IPS DF 6.9 (cell line): Measurements from ENCODE around the gene C1orf21.

Source experiments
- DNase-seq: peaks from one replicate; pipeline ENCODE4 v3.0.0-alpha.2; 2013; ENCODE audit warnings: low read depth, low spot score
- H3K27ac ChIP-seq: one replicate; pipeline ENCODE4 v1.5.1; 2013; ENCODE audit warnings: low read length, control low read depth
- H3K27me3 ChIP-seq: 2 replicates; pipeline ENCODE4 v1.6.1; 2013; ENCODE audit warnings: mild to moderate bottlenecking, low read length; ENCODE audit not compliant: control insufficient read depth, insufficient read depth
- H3K36me3 ChIP-seq: 2 replicates; pipeline ENCODE4 v1.6.1; 2013; ENCODE audit warnings: low read length; ENCODE audit not compliant: control insufficient read depth, insufficient read depth
- H3K4me1 ChIP-seq: 2 replicates; pipeline ENCODE4 v1.6.1; 2013; ENCODE audit warnings: low read length; ENCODE audit not compliant: control insufficient read depth, insufficient read depth
- H3K4me3 ChIP-seq: 2 replicates; pipeline ENCODE4 v1.5.1; 2013; ENCODE audit warnings: mild to moderate bottlenecking, low read length
- H3K9me3 ChIP-seq: 2 replicates; pipeline ENCODE4 v1.6.1; 2013; ENCODE audit warnings: low read length, inconsistent platforms; ENCODE audit not compliant: control insufficient read depth, insufficient read depth
- WGBS: extraction: QIAGEN DNeasy Blood & Tissue Kit; methylation state at CpG from one replicate; pipeline ENCODE4 v1.1.7; 2013; ENCODE audit warnings: mixed read lengths, missing lambda C conversion rate; ENCODE audit not compliant: insufficient read length, insufficient coverage; 5-methylcytosine and 5-hydroxymethylcytosine counted together

C1orf21 gene

DNA sequence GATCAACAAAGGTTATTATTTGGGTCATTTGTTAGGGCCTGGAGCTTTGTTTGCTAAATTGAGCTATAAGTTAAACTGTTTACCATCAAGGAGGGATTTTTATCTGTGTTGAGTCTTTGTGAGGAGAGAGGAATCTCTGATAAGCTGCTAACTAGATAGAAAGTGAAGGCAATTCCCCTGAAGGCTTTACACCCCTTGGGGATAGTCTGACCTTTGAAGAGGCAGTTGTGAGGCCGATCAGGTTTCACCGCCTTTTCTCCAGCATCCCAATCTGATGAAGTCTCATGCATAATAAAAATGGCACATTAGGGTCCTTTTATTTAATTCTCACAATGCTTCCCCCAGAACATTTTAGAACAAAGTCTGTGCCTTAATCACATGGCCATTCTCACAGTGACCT, 21.8 kb downstream of the C1orf21 start:
- no peak for DNase-seq
- no peaks in the 10 kb centered on the region for H3K27me3 ChIP-seq
- H3K27ac ChIP-seq: no peak overlapping the region
- WGBS: no CpG with 5 or more reads among the region's 2 CpGs
- no peak overlapping the region for H3K4me3 ChIP-seq
- H3K36me3 ChIP-seq: no peaks in the 10 kb centered on the region
- no peaks in the 10 kb centered on the region for H3K9me3 ChIP-seq
- H3K4me1 ChIP-seq: 0 out of 2 replicates have a peak, but pooled peaks cover 1% of the 10 kb centered on the region

- DNase-seq: no peak
- no CpG with 5 or more reads among the region's 3 CpGs for WGBS
- H3K4me3 ChIP-seq: no peak overlapping the region
Measured at GRCh38 chr1:184409011-184409410, 22.2 kb downstream of the C1orf21 start.

GRCh38 chr1:184412472-184412871, 25.6 kb downstream of the C1orf21 start:
- no peaks in the 10 kb centered on the region for H3K9me3 ChIP-seq
- no peak overlapping the region for H3K27ac ChIP-seq
- peaks cover 1% of the 10 kb centered on the region; the same call in 1 of the 2 replicates for H3K4me1 ChIP-seq
- no peaks in the 10 kb centered on the region for H3K36me3 ChIP-seq
- no peak overlapping the region for H3K4me3 ChIP-seq
- no CpG with 5 or more reads among the region's 1 CpG for WGBS
- no peak for DNase-seq
- H3K27me3 ChIP-seq: no peaks in the 10 kb centered on the region

More at GRCh38 chr1:184409011-184409410, 22.2 kb downstream of the C1orf21 start:
- Histone ChIP-seq H3K36me3 (no peaks in the 10 kb centered on the region), H3K27me3 (no peaks in the 10 kb centered on the region), H3K4me1 (0 out of 2 replicates have a peak, but pooled peaks cover 1% of the 10 kb centered on the region), H3K27ac (no peak overlapping the region), H3K9me3 (no peaks in the 10 kb centered on the region)

GRCh38 chr1:184416481-184416880, 29.7 kb downstream of the C1orf21 start:
- Histone ChIP-seq H3K4me3 (no peak overlapping the region), H3K27ac (no peak overlapping the region), H3K36me3 (no peaks in the 10 kb centered on the region), H3K4me1 (no peaks in the 10 kb centered on the region; the same call in 1 of the 2 replicates), H3K27me3 (no peaks in the 10 kb centered on the region), H3K9me3 (no peaks in the 10 kb centered on the region)
- no peak for DNase-seq
- no CpG with 5 or more reads among the region's 2 CpGs for WGBS

GRCh38 chr1:184416946-184417345, 30.1 kb downstream of the C1orf21 start:
- Histone ChIP-seq H3K27ac (no peak overlapping the region), H3K36me3 (no peaks in the 10 kb centered on the region), H3K27me3 (no peaks in the 10 kb centered on the region), H3K4me3 (no peak overlapping the region), H3K4me1 (peaks cover 1% of the 10 kb centered on the region; the same call in 1 of the 2 replicates), H3K9me3 (no peaks in the 10 kb centered on the region)
- DNase-seq: no peak
- no CpG with 5 or more reads among the region's 3 CpGs for WGBS

DNA sequence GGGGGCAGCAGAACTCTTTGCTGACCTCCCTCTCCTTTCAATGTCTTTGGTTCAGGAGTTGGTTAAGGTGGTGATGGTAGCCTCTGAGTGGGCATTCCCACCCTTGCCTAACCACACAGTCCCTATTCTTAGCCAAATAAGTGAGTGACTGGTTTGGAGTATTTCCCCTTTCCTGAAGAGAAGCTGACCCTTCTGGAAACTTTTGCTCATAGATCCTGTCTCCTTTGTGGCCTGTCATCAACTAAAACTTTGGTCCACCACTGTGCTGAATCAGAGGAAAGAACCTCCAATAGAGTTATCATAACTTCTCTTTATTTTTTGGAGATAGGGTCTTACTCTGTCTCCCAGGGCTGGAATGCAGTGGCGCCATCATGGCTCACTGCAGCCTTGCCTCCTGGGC, 31.1 kb downstream of the C1orf21 start:
- DNase-seq: no peak

DNA sequence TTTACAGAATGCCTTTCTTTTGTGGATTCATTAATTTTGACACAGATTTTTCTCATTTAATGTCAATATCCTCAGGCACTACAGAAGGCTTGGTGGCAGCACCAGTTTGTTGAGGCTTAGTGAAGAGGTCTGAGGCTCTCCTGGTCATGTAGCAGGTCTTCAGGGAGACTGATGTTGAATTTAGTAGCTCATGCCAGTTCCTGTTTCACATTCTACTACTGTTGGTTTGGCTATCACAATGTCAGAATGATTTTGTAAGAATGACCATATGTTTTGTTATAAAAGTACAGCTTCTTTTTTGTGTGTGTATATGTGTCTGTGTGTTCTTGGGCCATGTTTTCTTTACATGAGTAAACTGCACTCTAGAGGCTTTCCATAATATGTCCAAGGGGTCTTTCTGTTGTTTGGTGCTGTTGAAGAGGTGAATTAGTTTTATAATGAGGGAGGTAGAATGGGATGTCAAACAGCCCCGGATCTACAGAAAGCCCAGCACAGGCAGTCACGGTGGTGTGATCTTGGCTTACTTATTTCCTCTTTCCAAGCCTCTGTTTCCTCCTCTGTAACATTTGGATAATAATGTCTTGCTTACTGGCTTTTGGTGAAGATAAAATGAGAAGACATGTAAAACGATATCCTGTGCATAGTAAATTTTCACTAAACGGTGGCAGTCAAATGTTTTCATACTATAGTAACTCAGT, 32.0 kb downstream of the C1orf21 start:
- no peaks in the 10 kb centered on the region for H3K9me3 ChIP-seq
- no peaks in the 10 kb centered on the region for H3K36me3 ChIP-seq
- no peak for DNase-seq
- H3K4me3 ChIP-seq: no peak overlapping the region
- no peak overlapping the region for H3K27ac ChIP-seq
- no CpG with 5 or more reads among the region's 4 CpGs for WGBS
- peaks cover 2% of the 10 kb centered on the region; the same call in 1 of the 2 replicates for H3K4me1 ChIP-seq
- no peaks in the 10 kb centered on the region for H3K27me3 ChIP-seq

More for the DNA sequence above, 31.1 kb downstream of the C1orf21 start:
- H3K4me3 ChIP-seq: no peak overlapping the region
- no peak overlapping the region for H3K27ac ChIP-seq
- no peaks in the 10 kb centered on the region for H3K27me3 ChIP-seq
- peaks cover 2% of the 10 kb centered on the region; the same call in 1 of the 2 replicates for H3K4me1 ChIP-seq
- H3K9me3 ChIP-seq: no peaks in the 10 kb centered on the region
- H3K36me3 ChIP-seq: no peaks in the 10 kb centered on the region
- no CpG with 5 or more reads among the region's 1 CpG for WGBS

DNA sequence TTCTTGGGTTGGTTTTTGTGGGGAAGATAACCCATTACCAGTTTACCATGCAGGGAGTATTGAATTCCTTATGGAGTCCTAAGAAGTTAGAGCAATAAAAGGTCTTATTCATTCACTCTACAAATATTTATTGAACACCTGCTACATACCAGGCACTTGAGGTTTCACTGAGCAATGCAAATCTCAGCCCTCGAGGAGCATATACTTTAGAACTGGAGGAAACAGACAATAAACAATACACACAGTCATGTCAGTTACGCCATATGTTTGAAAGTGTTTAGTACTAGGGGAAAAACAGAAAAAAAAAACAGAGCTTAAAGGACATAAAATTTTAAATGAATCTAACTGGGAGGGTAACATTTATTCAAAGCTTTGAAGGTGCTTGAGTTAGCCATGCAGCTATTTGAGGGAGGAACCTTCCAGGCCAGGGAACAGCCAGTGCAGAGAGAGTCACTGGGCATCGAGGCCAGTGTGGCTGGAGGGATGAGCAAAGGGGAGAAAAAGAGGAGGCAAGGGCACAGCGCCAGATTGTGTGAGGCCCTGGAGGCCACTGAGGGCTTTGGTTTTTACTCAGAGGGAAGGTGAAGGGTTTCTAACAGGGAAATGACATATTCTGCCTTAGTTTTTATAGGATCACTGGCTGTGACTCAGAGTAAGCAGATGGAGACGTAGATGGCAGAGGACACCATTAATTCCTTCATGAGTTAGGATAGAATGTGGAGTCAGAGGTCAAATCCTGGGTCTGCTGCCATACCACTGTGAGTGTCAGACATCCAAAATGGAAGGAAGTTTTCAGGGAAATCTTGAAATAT, 32.7 kb downstream of the C1orf21 start:
- no peak for DNase-seq
- H3K36me3 ChIP-seq: no peaks in the 10 kb centered on the region
- H3K27me3 ChIP-seq: no peaks in the 10 kb centered on the region
- H3K4me1 ChIP-seq: peaks cover 2% of the 10 kb centered on the region; the same call in 1 of the 2 replicates
- no peaks in the 10 kb centered on the region for H3K9me3 ChIP-seq
- H3K4me3 ChIP-seq: no peak overlapping the region
- H3K27ac ChIP-seq: no peak overlapping the region
- no CpG with 5 or more reads among the region's 5 CpGs for whole genome bisulfite sequencing

DNA sequence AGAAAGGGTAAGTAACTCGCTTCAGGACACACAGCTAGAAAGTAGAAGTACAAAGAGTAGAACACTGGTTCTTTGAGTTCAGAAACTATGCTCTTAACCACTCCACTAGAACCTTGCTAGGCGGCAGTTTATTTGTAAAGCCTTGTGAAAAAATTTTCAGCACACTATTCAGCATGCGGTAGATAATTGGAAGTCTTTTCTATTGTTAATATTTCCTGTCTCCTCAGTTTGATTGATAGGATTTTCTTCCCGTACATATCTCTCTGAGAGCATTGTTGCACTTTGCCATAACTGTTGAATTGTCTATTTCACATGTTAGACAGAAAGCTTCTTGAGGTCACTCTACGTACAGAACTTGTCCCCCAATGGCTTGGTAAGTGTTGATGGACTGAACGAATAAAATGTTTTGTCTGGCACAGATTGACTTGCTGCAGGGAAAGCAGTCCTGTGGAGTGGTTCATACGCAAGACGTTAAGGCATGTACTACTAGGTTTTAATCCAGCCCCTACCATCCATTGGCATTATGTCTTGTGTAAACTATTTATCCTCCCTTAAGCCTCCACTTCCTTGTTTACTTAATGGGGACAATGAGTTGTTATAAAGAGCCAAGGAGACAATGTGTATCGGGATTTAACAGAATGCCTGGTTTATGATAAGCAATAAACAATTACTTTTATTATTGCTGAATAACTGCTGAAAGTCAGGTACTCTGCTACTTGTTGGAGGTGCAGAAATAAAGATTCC, 35.8 kb downstream of the C1orf21 start:
- H3K4me1 ChIP-seq: peaks cover 6% of the 10 kb centered on the region
- H3K27ac ChIP-seq: no peak overlapping the region
- H3K9me3 ChIP-seq: no peaks in the 10 kb centered on the region
- no CpG with 5 or more reads among the region's 9 CpGs for WGBS
- H3K36me3 ChIP-seq: no peaks in the 10 kb centered on the region
- no peaks in the 10 kb centered on the region for H3K27me3 ChIP-seq
- DNase-seq: no peak
- H3K4me3 ChIP-seq: no peak overlapping the region

GRCh38 chr1:184423649-184424048, 36.8 kb downstream of the C1orf21 start:
- Histone ChIP-seq H3K36me3 (no peaks in the 10 kb centered on the region), H3K9me3 (no peaks in the 10 kb centered on the region), H3K27me3 (no peaks in the 10 kb centered on the region), H3K27ac (no peak overlapping the region), H3K4me3 (no peak overlapping the region), H3K4me1 (peaks cover 6% of the 10 kb centered on the region)
- DNase-seq: no peak
- WGBS: 96% methylated on average over 1 of the region's 2 CpGs
